GM12874 (cell line): ENCODE results near the gene ANHX.

ENCODE experiments used
- CTCF ChIP-seq: IDR thresholded peaks from 2 replicates; pipeline ENCODE4 v1.5.1; 2011; ENCODE audit warnings: low read depth, mild to moderate bottlenecking, control low read depth, low read length, moderate library complexity; ENCODE audit not compliant: insufficient read depth

Gene ANHX

GRCh38 chr12:133172491-133172890 is 63.2 kb downstream of the ANHX start:
- TF ChIP-seq CTCF, result no peak
